CD14-positive monocyte (primary cell): ENCODE results near the gene ASRGL1. TPM values are rescaled to one million over a fixed set of nuclear protein-coding genes. Genes with fewer than 3 reads are reported as not detected.
"Not testable (repeated sequence)": the region's sequence is repeated elsewhere in the genome, so short reads cannot be mapped to it uniquely, and the experiment has no call there.

ENCODE experiments used
- DNase-seq, 3 donors: peaks; one replicate each; pipeline ENCODE4 v3.0.0-alpha.2; 2011 to 2022
- H2AFZ ChIP-seq: 2 replicates; pipeline ENCODE4 v1.6.0; 2012; ENCODE audit warnings: mild to moderate bottlenecking, low read depth, low read length, inconsistent platforms; ENCODE audit not compliant: insufficient read depth, poor library complexity, severe bottlenecking
- H3K27ac ChIP-seq, 2 donors: 1 replicate in 1 of 2; 2 replicates in 1 of 2; pipeline ENCODE4 v1.5.1; 2012 to 2013; ENCODE audit warnings: low read length in 2 of 2, control low read depth in 1 of 2, inconsistent platforms in 1 of 2, low read depth in 1 of 2, mild to moderate bottlenecking in 1 of 2
- H3K27me3 ChIP-seq, 2 donors: one replicate each; pipeline versions ENCODE4 v1.6.0 to v1.6.1; 2011 to 2013; ENCODE audit warnings: low read length in 2 of 2; ENCODE audit not compliant: control insufficient read depth in 2 of 2, insufficient read depth in 2 of 2
- H3K36me3 ChIP-seq, 2 donors: replicated peaks in 1 of 2; 1 replicate in 1 of 2; 2 replicates in 1 of 2; pipeline versions ENCODE4 v1.5.1 to v1.6.1; 2012 to 2013; ENCODE audit warnings: low read length in 2 of 2, control low read depth in 1 of 2, inconsistent platforms in 1 of 2, mild to moderate bottlenecking in 1 of 2; ENCODE audit not compliant: insufficient read depth in 2 of 2, control insufficient read depth in 1 of 2
- H3K4me1 ChIP-seq, 2 donors: 1 replicate in 1 of 2; 2 replicates in 1 of 2; pipeline versions ENCODE4 v1.5.1 to v1.6.1; 2012 to 2013; ENCODE audit warnings: low read length in 2 of 2, control low read depth in 1 of 2, inconsistent platforms in 1 of 2, mild to moderate bottlenecking in 1 of 2, moderate library complexity in 1 of 2; ENCODE audit not compliant: insufficient read depth in 2 of 2, control insufficient read depth in 1 of 2
- H3K4me2 ChIP-seq: replicated peaks from 2 replicates; pipeline ENCODE3; 2012; ENCODE audit warnings: low read length, moderate library complexity, mild to moderate bottlenecking; ENCODE audit not compliant: poor library complexity, severe bottlenecking; ENCODE audit errors: extremely low read depth
- H3K4me3 ChIP-seq, 3 experiments: fragments of 200-600 bp in 1 of 3; sonication (generic) in 1 of 3; replicated peaks in 1 of 3; 1 replicate in 2 of 3; 2 replicates in 1 of 3; pipeline ENCODE4 v1.5.1; 2011 to 2013; ENCODE audit warnings: low read length in 3 of 3, mild to moderate bottlenecking in 3 of 3, control low read depth in 2 of 3, low read depth in 2 of 3, inconsistent platforms in 1 of 3, moderate library complexity in 1 of 3
- H3K79me2 ChIP-seq: 2 replicates; pipeline ENCODE4 v1.6.0; 2012; ENCODE audit warnings: mild to moderate bottlenecking, control low read depth, inconsistent platforms, low read length, moderate library complexity; ENCODE audit not compliant: insufficient read depth
- H3K9ac ChIP-seq: 2 replicates; pipeline ENCODE4 v1.6.0; 2017; ENCODE audit warnings: low read length, mild to moderate bottlenecking; ENCODE audit not compliant: insufficient read depth, poor library complexity, severe bottlenecking
- H3K9me3 ChIP-seq, 2 donors: replicated peaks in 1 of 2; 1 replicate in 1 of 2; 2 replicates in 1 of 2; pipeline versions ENCODE4 v1.5.1 to v1.6.1; 2012 to 2013; ENCODE audit warnings: low read length in 2 of 2, control low read depth in 1 of 2; ENCODE audit not compliant: control insufficient read depth in 1 of 2, insufficient read depth in 1 of 2
- H4K20me1 ChIP-seq: 2 replicates; pipeline ENCODE4 v1.6.0; 2012; ENCODE audit warnings: mild to moderate bottlenecking, low read length, control low read depth, moderate library complexity; ENCODE audit not compliant: insufficient read depth
- H3K27ac Mint-ChIP-seq, 7 donors: one replicate each; pipeline ENCODE4 v1.8.0; 2020; ENCODE audit warnings: mild to moderate bottlenecking in 7 of 7, mixed read lengths in 7 of 7, moderate library complexity in 6 of 7, inconsistent platforms in 2 of 7
- H3K27me3 Mint-ChIP-seq, 3 donors: one replicate each; pipeline ENCODE4 v1.8.0; 2021 to 2022; ENCODE audit warnings: low read depth in 3 of 3, mild to moderate bottlenecking in 3 of 3, mixed read lengths in 3 of 3, moderate library complexity in 3 of 3, inconsistent platforms in 1 of 3
- H3K36me3 Mint-ChIP-seq, 2 donors: one replicate each; pipeline ENCODE4 v1.8.0; 2020; ENCODE audit warnings: mixed read lengths in 2 of 2, inconsistent platforms in 1 of 2, mild to moderate bottlenecking in 1 of 2
- H3K4me1 Mint-ChIP-seq: one replicate; pipeline ENCODE4 v1.8.0; 2020; ENCODE audit warnings: mild to moderate bottlenecking, mixed read lengths
- H3K4me3 Mint-ChIP-seq, 2 donors: one replicate each; pipeline ENCODE4 v1.8.0; 2020; ENCODE audit warnings: mild to moderate bottlenecking in 2 of 2, mixed read lengths in 2 of 2, moderate library complexity in 1 of 2
- H3K9me3 Mint-ChIP-seq, 7 donors: one replicate each; pipeline ENCODE4 v1.8.0; 2020 to 2022; ENCODE audit warnings: mixed read lengths in 7 of 7, mild to moderate bottlenecking in 6 of 7, moderate library complexity in 6 of 7, inconsistent platforms in 2 of 7
- WGBS: methylation state at CpG from one replicate; pipeline ENCODE4 v1.1.5; 2013; ENCODE audit warnings: missing lambda C conversion rate; ENCODE audit not compliant: insufficient coverage; 5-methylcytosine and 5-hydroxymethylcytosine counted together
- intact Hi-C, 2 donors: fragments of 100-400 bp; cut with micrococcal nuclease; formaldehyde crosslinking; loops; one replicate each; pipeline versions ENCODE4 v1.15.0 to v1.15.1; 2023
- polyA plus RNA-seq, 3 donors: library from polyadenylated mRNA; depleted of rRNA in 1 of 3; unstranded in 2 of 3; stranded (reverse) in 1 of 3; fragments of 300-500 nt in 2 of 3; fragments of >200 nt in 1 of 3; fragmentation: Illumina TruSeq in 2 of 3; gene quantifications; 1 replicate in 2 of 3; 2 replicates in 1 of 3; pipeline ENCODE4 v1.2.3, GENCODE V29; 2012 to 2021
- TF ChIP-seq, protein P1 (sequence below): fragments of 200-600 bp; IDR thresholded peaks from one replicate; pipeline ENCODE4 v1.8.0; 2022; ENCODE audit warnings: antibody characterized with exemption, mild to moderate bottlenecking

Gene ASRGL1
- polyA plus RNA-seq, 3 donors: 22.3 to 57.8 (median 50.6) TPM

DNA sequence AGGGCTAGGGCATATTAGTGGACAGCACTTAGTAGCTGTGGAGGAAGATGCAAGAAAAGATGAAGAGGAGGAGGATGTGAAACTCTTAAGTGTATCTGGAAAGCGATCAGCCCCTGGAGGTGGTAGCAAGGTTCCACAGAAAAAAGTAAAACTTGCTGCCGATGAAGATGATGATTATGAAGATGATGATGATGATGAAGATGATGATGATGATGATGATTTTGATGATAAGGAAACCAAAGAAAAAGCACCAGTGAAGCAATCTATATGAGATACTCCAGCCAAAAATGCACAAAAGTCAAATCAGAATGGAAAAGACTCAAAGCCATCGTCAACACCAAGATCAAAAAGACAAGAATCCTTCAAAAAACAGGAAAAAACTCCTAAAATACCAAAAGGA, 6.0 kb upstream of the ASRGL1 start:
- DNase-seq, H3K27me3 Mint-ChIP-seq, H3K9me3 ChIP-seq: not testable (repeated sequence)

DNA sequence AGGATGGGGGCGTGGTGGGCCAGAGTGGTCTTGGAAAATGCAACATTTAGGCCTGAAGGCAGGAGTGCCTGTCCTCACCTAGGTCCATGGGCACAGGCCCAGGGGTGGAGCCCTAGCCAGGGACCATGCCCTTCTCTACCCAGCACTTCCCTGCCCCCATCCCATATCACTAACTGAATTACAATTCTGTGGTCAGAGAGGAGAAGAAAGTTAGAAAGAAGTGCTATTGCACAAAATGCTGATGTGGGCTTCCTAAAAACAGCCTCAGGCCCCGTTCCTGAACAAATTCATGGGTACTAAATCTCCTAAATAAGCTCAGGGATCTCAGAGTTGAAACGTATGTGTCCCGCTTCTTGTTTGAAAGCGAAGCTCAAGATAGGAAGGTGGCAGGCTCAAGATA, 3.5 kb upstream of the ASRGL1 start:
- Histone ChIP-seq H3K9me3 (no peaks in the 10 kb centered on the region), H3K36me3 (no peaks in the 10 kb centered on the region), H3K9ac (no peak overlapping the region), H2AFZ (peak overlapping the region; percentile 4), H3K4me2 (peak overlapping the region; percentile 42), H3K4me3 (no peak overlapping the region), H3K27ac (peak overlapping the region; percentile 17 to 42), H3K4me1 (peaks cover 64 to 76% of the 10 kb centered on the region in 2 donors), H3K27me3 (no peaks in the 10 kb centered on the region), H4K20me1 (no peaks in the 10 kb centered on the region), H3K79me2 (peaks cover 13% of the 10 kb centered on the region)
- Mint-ChIP-seq H3K4me3 (peak overlapping the region in 1 of 2 donors; percentile 54), H3K27ac (peak overlapping the region in 5 of 7 donors; percentile 6 to 78 (median 74)), H3K9me3 (peaks cover 0 to 3% (median 0%) of the 10 kb centered on the region in 7 donors), H3K36me3 (no peaks in the 10 kb centered on the region), H3K27me3 (no peaks in the 10 kb centered on the region), H3K4me1 (peaks cover 87% of the 10 kb centered on the region)
- intact Hi-C loops: no loop called here
- WGBS: no CpG with 5 or more reads among the region's 5 CpGs
- TF ChIP-seq, protein P1, sequence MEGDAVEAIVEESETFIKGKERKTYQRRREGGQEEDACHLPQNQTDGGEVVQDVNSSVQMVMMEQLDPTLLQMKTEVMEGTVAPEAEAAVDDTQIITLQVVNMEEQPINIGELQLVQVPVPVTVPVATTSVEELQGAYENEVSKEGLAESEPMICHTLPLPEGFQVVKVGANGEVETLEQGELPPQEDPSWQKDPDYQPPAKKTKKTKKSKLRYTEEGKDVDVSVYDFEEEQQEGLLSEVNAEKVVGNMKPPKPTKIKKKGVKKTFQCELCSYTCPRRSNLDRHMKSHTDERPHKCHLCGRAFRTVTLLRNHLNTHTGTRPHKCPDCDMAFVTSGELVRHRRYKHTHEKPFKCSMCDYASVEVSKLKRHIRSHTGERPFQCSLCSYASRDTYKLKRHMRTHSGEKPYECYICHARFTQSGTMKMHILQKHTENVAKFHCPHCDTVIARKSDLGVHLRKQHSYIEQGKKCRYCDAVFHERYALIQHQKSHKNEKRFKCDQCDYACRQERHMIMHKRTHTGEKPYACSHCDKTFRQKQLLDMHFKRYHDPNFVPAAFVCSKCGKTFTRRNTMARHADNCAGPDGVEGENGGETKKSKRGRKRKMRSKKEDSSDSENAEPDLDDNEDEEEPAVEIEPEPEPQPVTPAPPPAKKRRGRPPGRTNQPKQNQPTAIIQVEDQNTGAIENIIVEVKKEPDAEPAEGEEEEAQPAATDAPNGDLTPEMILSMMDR: no peak
- DNase-seq: no peak

More for the DNA sequence above, 6.0 kb upstream of the ASRGL1 start:
- H3K36me3 ChIP-seq, H3K9me3 Mint-ChIP-seq, intact Hi-C loops, H2AFZ ChIP-seq, H3K36me3 Mint-ChIP-seq, H3K9ac ChIP-seq, H3K27me3 ChIP-seq, H3K27ac ChIP-seq, H3K79me2 ChIP-seq, H3K4me3 Mint-ChIP-seq, H4K20me1 ChIP-seq, H3K4me3 ChIP-seq: not testable (repeated sequence)
- H3K4me1 Mint-ChIP-seq: peaks cover 75% of the 10 kb centered on the region
- H3K4me1 ChIP-seq: peaks cover 60 to 67% of the 10 kb centered on the region in 2 donors
- WGBS: 13% methylated on average over 2 of the region's 3 CpGs
- H3K27ac Mint-ChIP-seq: peak overlapping the region in 3 of 7 donors; percentile 37 to 88 (median 85)
- H3K4me2 ChIP-seq: peak overlapping the region; percentile 41

DNA sequence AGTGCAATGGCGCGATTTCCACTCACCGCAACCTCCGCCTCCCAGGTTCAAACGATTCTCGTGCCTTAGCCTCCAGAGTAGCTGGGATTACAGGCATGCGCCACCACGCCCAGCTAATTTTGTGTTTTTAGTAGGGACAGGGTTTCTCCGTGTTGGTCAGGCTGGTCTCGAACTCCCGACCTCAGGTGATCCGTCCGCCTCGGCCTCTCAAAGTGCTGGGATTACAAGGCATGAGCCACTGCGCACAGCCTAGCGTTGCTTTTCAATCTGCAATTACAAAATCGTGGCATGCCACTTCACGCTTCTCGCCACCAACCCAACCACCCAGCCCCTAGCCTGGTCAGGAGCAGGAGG, 322 bp upstream of the ASRGL1 start:
- H3K9me3 Mint-ChIP-seq, H3K27ac ChIP-seq, H3K27me3 ChIP-seq, H3K36me3 Mint-ChIP-seq, H3K36me3 ChIP-seq, H3K9me3 ChIP-seq, intact Hi-C loops, H3K27me3 Mint-ChIP-seq, H4K20me1 ChIP-seq, DNase-seq: not testable (repeated sequence)
- 53% methylated on average over 19 of the region's 19 CpGs for WGBS
- Histone ChIP-seq H2AFZ (peak overlapping the region; percentile 97), H3K4me1 (peaks cover 57 to 69% of the 10 kb centered on the region in 2 donors), H3K9ac (peak overlapping the region; percentile 78), H3K4me3 (peak overlapping the region; percentile 60 to 89 (median 84)), H3K79me2 (peaks cover 39% of the 10 kb centered on the region), H3K4me2 (peak overlapping the region; percentile 87)
- Mint-ChIP-seq H3K4me1 (peaks cover 79% of the 10 kb centered on the region), H3K27ac (peak overlapping the region in 6 of 7 donors; percentile 53 to 88 (median 78)), H3K4me3 (peak overlapping the region; percentile 98 to 99)
